AML-193 (cell line): ENCODE measurements around the gene CSAG3.
"Not testable (repeated sequence)": the region's sequence is repeated elsewhere in the genome, so short reads cannot be mapped to it uniquely, and the experiment has no call there.

Source experiments
- DNase-seq, 2 experiments: peaks; one replicate each; lab custom pipeline; 2025; lab: John Stamatoyannopoulos, UW

The CSAG3 gene

DNA sequence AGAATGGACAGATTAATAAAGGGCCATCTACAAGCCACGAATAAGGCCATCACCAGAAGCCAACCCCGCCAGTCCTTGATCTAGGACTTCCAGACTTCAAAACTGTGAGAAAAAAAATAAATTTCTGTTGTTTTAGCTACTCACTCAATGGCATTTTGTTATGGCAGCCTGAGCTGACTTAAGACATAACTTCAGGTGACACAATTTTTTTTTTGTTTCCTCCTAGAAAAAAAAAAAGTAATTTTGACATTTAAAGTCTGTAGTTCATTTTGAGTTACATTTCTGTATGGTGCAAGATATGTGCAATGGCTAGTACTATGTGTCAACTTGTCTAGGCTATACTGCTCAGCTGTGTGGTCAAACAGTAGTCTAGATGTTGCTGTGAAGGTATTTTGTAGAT, at the start of gene CSAG3:
CSAG3 (plus strand) TSS at position 301 of the 400 bp plus-strand sequence.
- not testable (repeated sequence) for DNase-seq

GRCh38 chrX:152713195-152713594, 45.8 kb upstream of the CSAG3 start:
- DNase-seq: not testable (repeated sequence)

GRCh38 chrX:152713815-152714787, 44.9 kb upstream of the CSAG3 start, which contains the start of gene MAGEA2B:
Gene MAGEA2B (plus strand): TSS chrX:152714628. CDS start chrX:152717107, 2,479 bp downstream.
- not testable (repeated sequence) for DNase-seq

DNA sequence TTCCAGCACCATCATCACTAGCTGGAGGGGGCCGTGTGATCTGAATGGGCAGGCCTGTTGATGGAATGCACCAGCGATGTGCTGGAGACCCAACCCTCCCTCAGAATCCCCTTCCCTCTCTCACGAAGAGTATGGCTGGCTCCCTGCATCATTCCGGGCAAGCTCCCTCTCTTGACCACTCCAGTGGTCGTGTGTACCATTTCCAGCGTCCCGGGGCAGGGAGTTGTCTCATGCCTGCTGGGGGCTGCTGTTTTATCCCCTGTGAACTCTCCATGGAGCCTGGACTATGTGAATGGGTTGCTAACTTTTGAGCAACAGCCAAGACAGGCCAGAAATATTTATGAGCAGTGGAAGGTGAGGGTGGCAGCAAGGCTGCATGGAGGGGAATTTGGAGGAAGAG, 33.6 kb upstream of the CSAG3 start:
- no peak for DNase-seq

DNA sequence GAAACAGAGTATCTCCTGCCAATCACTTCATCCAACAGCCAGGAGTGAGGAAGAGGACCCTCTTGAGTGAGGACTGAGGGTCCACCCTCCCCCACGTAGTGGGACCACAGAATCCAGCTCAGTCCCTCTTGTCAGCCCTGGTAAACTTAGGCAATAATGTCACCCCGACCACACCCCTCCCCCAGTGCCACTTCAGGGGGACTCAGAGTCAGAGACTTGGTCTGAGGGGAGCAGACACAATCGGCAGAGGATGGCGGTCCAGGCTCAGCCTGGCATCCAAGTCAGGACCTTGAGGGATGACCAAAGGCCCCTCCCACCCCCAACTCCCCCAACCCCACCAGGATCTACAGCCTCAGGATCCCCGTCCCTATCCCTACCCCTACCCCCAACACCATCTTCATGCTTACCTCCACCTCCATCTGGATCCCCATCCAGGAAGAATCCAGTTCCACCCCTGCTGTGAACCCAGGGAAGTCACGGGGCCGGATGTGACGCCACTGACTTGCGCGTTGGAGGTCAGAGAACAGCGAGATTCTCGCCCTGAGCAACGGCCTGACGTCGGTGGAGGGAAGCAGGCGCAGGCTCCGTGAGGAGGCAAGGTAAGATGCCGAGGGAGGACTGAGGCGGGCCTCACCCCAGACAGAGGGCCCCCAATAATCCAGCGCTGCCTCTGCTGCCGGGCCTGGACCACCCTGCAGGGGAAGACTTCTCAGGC, 25.6 kb upstream of the CSAG3 start, which contains the start of the genes CSAG1 and MAGEA12:
CSAG1 (minus strand) TSS at position 461 of the 715 bp plus-strand sequence. CDS start 1,261 bp downstream, outside the sequence.
MAGEA12 (plus strand) TSS at position 497 of the 715 bp plus-strand sequence. CDS start 2,405 bp downstream, outside the sequence.
- DNase-seq: no peak

GRCh38 chrX:152734143-152734858, 24.7 kb upstream of the CSAG3 start:
- not testable (repeated sequence) for DNase-seq

DNA sequence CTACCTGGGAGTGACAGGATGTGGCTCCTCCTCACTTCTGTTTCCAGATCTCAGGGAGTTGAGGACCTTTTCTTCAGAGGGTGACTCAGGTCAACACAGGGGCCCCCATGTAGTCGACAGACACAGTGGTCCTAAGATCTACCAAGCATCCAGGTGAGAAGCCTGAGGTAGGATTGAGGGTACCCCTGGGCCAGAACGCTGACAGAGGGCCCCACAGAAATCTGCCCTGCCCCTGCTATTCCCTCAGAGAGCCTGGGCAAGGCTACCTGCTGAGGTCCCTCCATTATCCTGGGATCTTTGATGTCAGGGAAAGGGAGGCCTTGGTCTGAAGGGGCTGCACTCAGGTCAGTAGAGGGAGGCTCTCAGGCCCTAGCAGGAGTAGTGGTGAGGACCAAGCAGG, 23.9 kb upstream of the CSAG3 start:
- no peak for DNase-seq

- no peak for DNase-seq
Measured at GRCh38 chrX:152735860-152736511, 23.0 kb upstream of the CSAG3 start.

- not testable (repeated sequence) for DNase-seq
Measured at GRCh38 chrX:152736528-152736927, 22.5 kb upstream of the CSAG3 start.

DNA sequence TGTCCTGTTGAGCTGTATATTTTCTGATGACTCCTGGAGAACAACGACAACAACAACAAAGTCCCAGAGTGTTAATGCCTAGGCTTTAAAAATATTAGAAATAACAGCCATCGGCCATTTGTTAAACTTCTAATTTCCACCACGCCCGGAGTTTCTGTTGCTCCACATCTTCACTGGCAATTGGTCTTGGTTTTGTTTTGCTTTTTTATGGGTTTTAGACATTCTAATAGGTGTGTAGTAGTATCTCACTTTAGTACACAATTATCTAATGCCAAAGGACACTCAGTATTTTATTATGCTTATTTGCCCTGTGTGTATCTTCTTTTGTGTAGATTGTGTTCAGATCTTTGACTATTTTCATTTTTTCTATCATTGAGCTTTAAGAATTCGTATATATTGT, 20.5 kb upstream of the CSAG3 start:
- no peak for DNase-seq

GRCh38 chrX:152753686-152754650, 5.0 kb upstream of the CSAG3 start, which contains the start of gene MAGEA2:
Gene MAGEA2 (minus strand): TSS chrX:152753842. CDS start chrX:152751363, 2,479 bp downstream.
- not testable (repeated sequence) for DNase-seq

DNA sequence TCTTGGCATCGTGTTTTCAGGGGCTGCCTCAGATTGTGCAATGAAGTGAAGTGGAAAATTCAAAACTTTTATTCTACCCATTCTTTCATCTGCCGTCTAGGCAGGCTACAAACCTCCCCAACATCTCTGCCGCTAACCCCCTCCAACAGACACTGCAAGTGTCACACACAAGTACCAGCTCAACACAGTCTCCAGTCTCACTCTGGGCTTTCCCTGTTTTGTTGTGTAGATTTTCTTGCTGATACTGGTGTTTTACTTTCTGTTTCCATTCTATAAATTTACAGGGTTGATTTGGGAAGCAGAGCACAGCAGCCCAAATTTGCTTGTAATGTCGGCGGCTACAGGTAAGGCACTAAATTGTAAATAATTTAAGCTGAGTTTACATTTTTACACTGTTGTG, 4.1 kb upstream of the CSAG3 start:
- not testable (repeated sequence) for DNase-seq

- DNase-seq: not testable (repeated sequence)
Measured at GRCh38 chrX:152759544-152759943, 526 bp downstream of the CSAG3 start.

GRCh38 chrX:152761582-152761981, 2.6 kb downstream of the CSAG3 start:
- not testable (repeated sequence) for DNase-seq

DNA sequence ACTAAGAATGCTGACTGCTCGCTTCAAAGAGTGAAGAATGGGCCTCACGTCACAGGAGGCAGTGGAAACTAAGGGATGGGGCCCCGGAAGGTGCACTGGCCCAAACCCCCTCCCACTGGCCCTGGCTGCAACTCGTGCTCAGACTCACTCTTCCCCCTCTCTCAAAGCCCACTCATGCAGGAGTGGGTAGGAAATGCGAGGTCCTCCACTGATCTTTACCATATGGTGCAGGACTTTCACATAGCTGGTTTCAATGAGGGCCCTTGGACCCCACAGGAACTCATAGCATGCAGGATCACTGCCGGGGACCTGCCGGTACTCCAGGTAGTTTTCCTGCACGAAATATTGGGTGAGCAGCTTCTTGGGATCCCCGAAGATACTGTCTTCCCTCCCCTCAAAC, 7.5 kb downstream of the CSAG3 start:
- not testable (repeated sequence) for DNase-seq

GRCh38 chrX:152769549-152770289, 10.7 kb downstream of the CSAG3 start, which contains the start of gene MAGEA6:
Gene MAGEA6 (minus strand): TSS chrX:152769689. CDS start chrX:152767650, 2,039 bp downstream.
- DNase-seq: not testable (repeated sequence)

DNA sequence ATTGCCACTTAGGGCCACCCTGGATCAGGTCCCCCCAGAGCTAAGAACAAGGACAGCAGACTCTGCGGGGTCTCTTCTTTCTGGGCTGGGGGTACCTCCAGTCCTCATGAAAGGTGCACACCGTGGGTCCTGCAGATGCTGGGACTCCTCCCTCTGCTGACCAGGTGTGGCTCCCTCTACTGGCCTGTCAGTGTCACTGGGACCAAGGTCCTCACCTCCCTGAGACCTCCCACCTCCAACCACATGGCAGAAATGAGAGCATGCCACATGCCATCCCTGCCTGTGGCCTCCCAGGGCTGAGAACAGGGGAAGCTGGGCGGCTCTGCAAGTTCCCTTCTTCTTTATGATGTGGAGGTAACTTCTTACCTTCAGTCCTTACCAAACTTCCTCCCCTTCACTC, 28.0 kb downstream of the CSAG3 start:
- not testable (repeated sequence) for DNase-seq

DNA sequence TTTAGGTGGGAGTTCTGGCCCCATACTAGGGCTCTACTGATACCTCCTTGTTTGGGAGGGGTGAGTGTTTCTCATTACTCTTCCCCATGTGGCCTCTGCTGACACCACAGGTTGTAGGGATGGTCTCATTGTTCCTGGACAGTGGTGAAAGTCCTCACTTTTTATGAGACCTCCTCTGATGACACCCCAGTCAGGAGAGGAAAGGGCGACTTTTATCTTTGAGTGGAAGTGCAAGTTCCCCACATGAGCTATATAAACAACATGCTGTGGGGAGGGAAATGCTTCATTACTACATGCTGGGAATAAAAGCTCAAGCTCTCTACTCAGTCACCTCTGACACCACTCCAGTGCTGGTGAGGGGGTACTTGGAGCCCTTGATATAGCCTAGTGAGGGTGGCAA, 39.9 kb downstream of the CSAG3 start:
- DNase-seq: no peak

DNA sequence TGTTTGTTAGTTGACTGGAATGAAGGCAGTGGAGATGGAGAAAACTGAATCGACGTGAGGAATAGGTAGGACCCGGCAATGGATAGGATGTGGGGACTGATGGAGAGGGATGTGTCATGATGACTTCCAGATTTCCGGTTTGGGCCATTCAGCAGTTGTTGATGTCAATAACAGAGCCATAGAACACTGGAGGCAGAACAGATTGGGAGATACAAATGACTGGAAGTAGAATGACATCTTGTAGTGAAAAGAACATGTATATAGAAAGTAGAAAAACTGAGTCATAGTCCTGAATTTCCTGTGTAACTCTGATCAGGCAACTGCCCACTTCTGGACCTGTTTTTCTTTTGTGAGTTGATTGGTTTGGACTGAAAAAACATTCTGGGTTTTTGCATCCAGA, 47.0 kb downstream of the CSAG3 start:
- no peak for DNase-seq
